Uterus (tissue), 4 donors: Measurements from ENCODE around the gene MLKL. TPM values are rescaled to one million over a fixed set of nuclear protein-coding genes. Genes with fewer than 3 reads are reported as not detected.

Source experiments
- DNase-seq, 2 donors: peaks; one replicate each; pipeline ENCODE4 v3.0.0-alpha.2; 2019 to 2020
- H3K27ac ChIP-seq, 2 donors: fragments of 200-600 bp; sonication (generic); 1 replicate in 1 of 2; 2 replicates in 1 of 2; pipeline ENCODE4 v1.5.1; 2016 to 2018
- H3K27me3 ChIP-seq, 2 donors: fragments of 200-600 bp; sonication (generic); one replicate each; pipeline ENCODE4 v1.5.1; 2018 to 2019; ENCODE audit warnings: control low read depth in 1 of 2
- H3K36me3 ChIP-seq, 2 donors: fragments of 200-600 bp; sonication (generic); one replicate each; pipeline ENCODE4 v1.5.1; 2019; ENCODE audit warnings: control low read depth in 1 of 2
- H3K4me1 ChIP-seq, 2 donors: fragments of 200-600 bp; sonication (generic); one replicate each; pipeline ENCODE4 v1.5.1; 2018 to 2019; ENCODE audit warnings: control low read depth in 1 of 2
- H3K4me3 ChIP-seq, 2 donors: fragments of 200-600 bp; sonication (generic); 1 replicate in 1 of 2; 2 replicates in 1 of 2; pipeline ENCODE4 v1.5.1; 2018 to 2019; ENCODE audit warnings: mild to moderate bottlenecking in 1 of 2
- H3K9me3 ChIP-seq, 2 donors: fragments of 200-600 bp; sonication (generic); one replicate each; pipeline ENCODE4 v1.5.1; 2019; ENCODE audit warnings: control low read depth in 1 of 2
- CTCF ChIP-seq, 4 experiments: fragments of 200-600 bp in 2 of 4; fragments of 450-650 bp in 2 of 4; sonication (generic) in 2 of 4; IDR thresholded peaks; one replicate each; pipeline ENCODE4 v1.5.1; 2016 to 2019; ENCODE audit warnings: antibody characterized with exemption in 4 of 4, mild to moderate bottlenecking in 2 of 4, moderate library complexity in 1 of 4
- POLR2A ChIP-seq, 2 donors: fragments of 450-650 bp; IDR thresholded peaks; one replicate each; pipeline ENCODE4 v1.6.1; 2016; ENCODE audit warnings: antibody characterized with exemption in 2 of 2, mild to moderate bottlenecking in 1 of 2, moderate library complexity in 1 of 2
- intact Hi-C: fragments of 100-400 bp; cut with DNase I; formaldehyde crosslinking; loops from one replicate; pipeline ENCODE4 v1.15.1; 2023; ENCODE audit warnings: low total_unique reads
- total RNA-seq, 4 donors: library from RNA; depleted of rRNA in 3 of 4; stranded (reverse); fragments of >200 nt in 3 of 4; gene quantifications; one replicate each; pipeline versions ENCODE4 v1.1.0 to v1.2.4, GENCODE V29; 2014 to 2023
- donor health status: DM: yes; HTN: yes; CAD: no.

Gene MLKL
- total RNA-seq, 4 donors from 2014 or later: 3.8 to 19.4 (median 7.6) TPM

DNA sequence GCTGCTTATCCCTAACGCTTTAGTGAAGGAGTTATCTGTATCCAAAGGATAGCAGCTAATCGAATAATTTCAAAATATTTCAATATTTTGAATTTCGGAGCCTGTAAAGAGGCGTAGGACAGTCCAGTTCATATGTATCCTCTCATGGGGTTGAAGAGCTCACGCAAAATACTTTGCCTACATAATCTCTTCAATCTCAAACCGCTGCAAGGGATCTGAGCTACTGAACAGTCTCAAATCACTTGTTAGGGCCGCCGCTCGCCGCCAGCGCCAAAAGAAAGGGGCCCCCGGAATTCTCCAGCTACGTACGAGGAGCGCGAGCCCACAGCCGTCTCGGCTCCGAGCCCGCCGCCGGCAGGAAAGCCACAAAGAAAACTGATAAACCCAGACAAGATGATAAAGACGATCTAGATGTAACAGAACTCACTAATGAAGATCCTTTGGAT is 33.4 kb downstream of the MLKL start:
- TF ChIP-seq CTCF (IDR thresholded peaks at IDR 0.05) (no peak), POLR2A (IDR thresholded peaks at IDR 0.05) (no peak)
- Histone ChIP-seq H3K4me1 (no peaks in the 10 kb centered on the region), H3K27me3 (no peaks in the 10 kb centered on the region), H3K4me3 (peak overlapping the region; percentile 66 to 85), H3K9me3 (no peaks in the 10 kb centered on the region), H3K36me3 (no peaks in the 10 kb centered on the region), H3K27ac (peak overlapping the region; percentile 51 to 65)
- DNase-seq: peak in 1 of 2 donors; percentile 24
- intact Hi-C loops: no loop called here

DNA sequence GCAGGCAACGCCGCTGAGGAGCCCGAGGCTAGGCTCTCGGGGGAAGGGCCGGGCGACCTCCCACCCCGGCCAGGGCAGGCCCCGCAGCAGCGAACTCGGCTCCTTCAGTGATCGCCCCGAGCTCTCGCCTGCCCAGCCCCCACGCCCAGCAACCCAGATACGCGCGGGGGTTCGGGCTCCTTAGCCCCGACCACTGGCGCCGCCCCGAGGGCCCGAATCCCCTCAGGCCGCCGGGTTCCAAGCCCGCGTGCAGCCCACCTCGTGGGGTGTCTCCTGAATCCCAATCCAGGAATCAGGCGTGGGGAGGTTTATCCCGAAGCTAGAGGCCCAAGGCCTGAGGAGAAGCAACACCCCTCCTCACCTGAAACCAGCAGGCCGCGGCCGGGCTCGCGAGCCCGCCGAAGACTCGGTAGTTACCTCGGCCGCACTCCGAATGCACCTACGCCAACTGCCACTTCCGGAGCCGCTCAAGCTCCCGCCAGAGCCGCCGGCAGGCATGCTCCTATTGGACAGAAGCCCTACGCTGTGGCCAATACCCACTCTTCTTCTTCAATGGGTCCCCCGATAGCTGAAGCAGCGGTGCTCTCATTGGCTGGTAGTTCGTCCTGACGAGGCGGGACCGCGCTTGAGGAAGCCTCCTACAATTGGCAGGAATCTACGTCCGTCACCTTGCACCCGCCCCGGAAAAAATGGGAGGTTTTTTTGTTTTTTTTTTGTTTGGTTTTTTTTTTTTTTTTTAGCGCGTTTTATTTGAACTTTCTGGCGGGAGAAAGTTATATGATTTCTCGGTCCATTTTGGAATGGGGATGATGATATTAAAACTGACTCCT is 34.0 kb downstream of the MLKL start, which contains the start of gene RFWD3:
TSS of gene RFWD3 (minus strand) at position 453 of the 830 bp plus-strand sequence. CDS start 5,428 bp downstream, outside the sequence.
- Histone ChIP-seq H3K36me3 (no peaks in the 10 kb centered on the region), H3K9me3 (no peaks in the 10 kb centered on the region), H3K27me3 (no peaks in the 10 kb centered on the region), H3K27ac (peak within 1 kb of the TSS; percentile 51 to 68), H3K4me1 (no peaks in the 10 kb centered on the region), H3K4me3 (peak within 1 kb of the TSS; percentile 66 to 85)
- intact Hi-C loops: no loop called here
- DNase-seq: peak; percentile 96 to 99
- peak in 1 of 2 donors; percentile 38 for TF ChIP-seq POLR2A (IDR thresholded peaks at IDR 0.05)
- peak in 1 of 4 experiments; percentile 19 for TF ChIP-seq CTCF (IDR thresholded peaks at IDR 0.05)

DNA sequence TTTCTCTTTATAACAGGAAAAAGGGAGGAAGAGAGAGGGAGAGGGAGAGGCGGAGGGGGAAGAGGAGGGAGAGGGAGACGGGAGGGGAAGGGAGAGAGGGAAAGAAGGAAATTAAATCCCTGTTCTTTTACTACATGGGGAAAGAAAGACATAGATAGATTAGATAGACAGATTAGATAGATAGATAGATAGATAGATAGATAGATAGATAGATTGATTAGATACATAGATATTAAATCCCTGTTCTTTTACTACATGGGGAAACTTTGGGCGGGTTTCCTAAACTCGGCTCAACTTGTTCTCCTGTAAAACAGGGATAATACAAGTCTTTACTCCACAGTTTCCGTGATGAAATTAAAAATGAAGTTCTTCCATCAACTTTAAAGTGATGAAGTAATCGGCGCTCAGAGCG is 34.6 kb downstream of the MLKL start:
- peak overlapping the region; percentile 30 to 68 for H3K27ac ChIP-seq
- intact Hi-C loops: no loop called here

DNA sequence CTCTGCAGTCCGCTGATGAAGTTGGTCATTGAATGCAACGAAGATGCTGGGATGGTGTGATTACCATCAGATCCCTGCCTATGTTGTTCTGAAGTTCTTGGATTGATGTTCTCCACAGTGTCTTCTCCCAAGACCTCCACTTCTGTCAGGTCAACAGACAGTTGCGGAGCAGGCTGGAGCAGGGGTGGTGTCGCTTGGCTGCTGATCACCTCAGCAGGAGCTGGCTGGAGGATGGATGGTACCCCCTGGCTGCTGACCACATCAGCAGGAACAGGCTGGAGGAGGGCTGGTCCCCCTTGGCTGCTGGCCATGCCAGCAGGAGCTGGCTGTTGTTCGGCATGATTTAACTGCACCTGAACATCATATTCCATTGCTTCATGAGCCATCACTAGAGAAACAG is 39.6 kb downstream of the MLKL start:
- H3K27me3 ChIP-seq: no peaks in the 10 kb centered on the region
- DNase-seq: no peak
- intact Hi-C loops: no loop called here
- H3K4me3 ChIP-seq: no peak overlapping the region
- TF ChIP-seq CTCF (IDR thresholded peaks at IDR 0.05) (no peak), POLR2A (IDR thresholded peaks at IDR 0.05) (no peak)
- no peaks in the 10 kb centered on the region for H3K4me1 ChIP-seq
- H3K27ac ChIP-seq: no peak overlapping the region
- no peaks in the 10 kb centered on the region for H3K9me3 ChIP-seq
- H3K36me3 ChIP-seq: no peaks in the 10 kb centered on the region

More for the DNA sequence above, 34.6 kb downstream of the MLKL start:
- peak overlapping the region; percentile 66 to 85 for H3K4me3 ChIP-seq
- no peaks in the 10 kb centered on the region for H3K36me3 ChIP-seq
- H3K9me3 ChIP-seq: no peaks in the 10 kb centered on the region
- DNase-seq: no peak
- H3K27me3 ChIP-seq: no peaks in the 10 kb centered on the region
- no peaks in the 10 kb centered on the region for H3K4me1 ChIP-seq
- TF ChIP-seq POLR2A (IDR thresholded peaks at IDR 0.05): no peak
- TF ChIP-seq CTCF (IDR thresholded peaks at IDR 0.05): no peak

GRCh38 chr16:74660383-74660782 is 40.3 kb downstream of the MLKL start:
- H3K36me3 ChIP-seq: no peaks in the 10 kb centered on the region
- intact Hi-C loops: no loop called here
- TF ChIP-seq CTCF (IDR thresholded peaks at IDR 0.05): no peak
- no peak for TF ChIP-seq POLR2A (IDR thresholded peaks at IDR 0.05)
- H3K4me1 ChIP-seq: no peaks in the 10 kb centered on the region
- no peak overlapping the region for H3K4me3 ChIP-seq
- DNase-seq: no peak
- H3K27ac ChIP-seq: no peak overlapping the region
- no peaks in the 10 kb centered on the region for H3K9me3 ChIP-seq
- H3K27me3 ChIP-seq: no peaks in the 10 kb centered on the region
